ENCODE data around the gene OGFOD2. TPM values are rescaled to one million over a fixed set of nuclear protein-coding genes. Genes with fewer than 3 reads are reported as not detected.

OGFOD2 gene
- total RNA-seq, 1 experiment from 2014 or later, result 21.5 TPM

- intact Hi-C loops (cut with micrococcal nuclease; ENCODE audit: unreplicated experiment), result no loop called here
- H3K36me3 Mint-ChIP-seq (ENCODE audit: insufficient read depth, unreplicated experiment), result peaks cover 5% of the 10 kb centered on the region
- no peak overlapping the region for H3K4me3 Mint-ChIP-seq (ENCODE audit: low read depth, unreplicated experiment)
- H3K27ac Mint-ChIP-seq (ENCODE audit: unreplicated experiment), result no peak overlapping the region
- no peak for TF ChIP-seq CTCF (IDR thresholded peaks at IDR 0.05; ENCODE audit: unreplicated experiment)
- no peak for DNase-seq
- BruUV-seq (replicated peaks), result no TSS peak
- H3K27me3 Mint-ChIP-seq (ENCODE audit: unreplicated experiment), result no peaks in the 10 kb centered on the region
- H3K4me1 Mint-ChIP-seq (ENCODE audit: low read depth, unreplicated experiment), result peaks cover 26% of the 10 kb centered on the region
- CTCF ChIA-PET, result no interaction called here
- H3K9me3 Mint-ChIP-seq (ENCODE audit: low read depth, unreplicated experiment), result no peaks in the 10 kb centered on the region
Measured at GRCh38 chr12:122960193-122960569, 14.9 kb upstream of the OGFOD2 start.

- CTCF ChIA-PET, result interaction anchor here (0.6 kb wide), 1 partner anchor 83 kb away, joined by 5 read pairs; no protein-coding TSS in a partner anchor
- H3K4me1 Mint-ChIP-seq (ENCODE audit: low read depth, unreplicated experiment), result peaks cover 26% of the 10 kb centered on the region
- no peak overlapping the region for H3K4me3 Mint-ChIP-seq (ENCODE audit: low read depth, unreplicated experiment)
- no peak for DNase-seq
- no peaks in the 10 kb centered on the region for H3K27me3 Mint-ChIP-seq (ENCODE audit: unreplicated experiment)
- peaks cover 11% of the 10 kb centered on the region for H3K36me3 Mint-ChIP-seq (ENCODE audit: insufficient read depth, unreplicated experiment)
- intact Hi-C loops (cut with micrococcal nuclease; ENCODE audit: unreplicated experiment), result no loop called here
- no TSS peak for BruUV-seq (replicated peaks)
- TF ChIP-seq CTCF (IDR thresholded peaks at IDR 0.05; ENCODE audit: unreplicated experiment), result no peak
- no peaks in the 10 kb centered on the region for H3K9me3 Mint-ChIP-seq (ENCODE audit: low read depth, unreplicated experiment)
- H3K27ac Mint-ChIP-seq (ENCODE audit: unreplicated experiment), result no peak overlapping the region
Measured at GRCh38 chr12:122961531-122962329, 13.3 kb upstream of the OGFOD2 start.

- BruUV-seq (replicated peaks), result no TSS peak
- CTCF ChIA-PET, result interaction anchor here (1.6 kb wide), 1 partner anchor 11 kb away, joined by 4 read pairs; no protein-coding TSS in a partner anchor
- no peaks in the 10 kb centered on the region for H3K27me3 Mint-ChIP-seq (ENCODE audit: unreplicated experiment)
- no peak overlapping the region for H3K4me3 Mint-ChIP-seq (ENCODE audit: low read depth, unreplicated experiment)
- H3K4me1 Mint-ChIP-seq (ENCODE audit: low read depth, unreplicated experiment), result peaks cover 26% of the 10 kb centered on the region
- intact Hi-C loops (cut with micrococcal nuclease; ENCODE audit: unreplicated experiment), result no loop called here
- peaks cover 11% of the 10 kb centered on the region for H3K36me3 Mint-ChIP-seq (ENCODE audit: insufficient read depth, unreplicated experiment)
- no peak overlapping the region for H3K27ac Mint-ChIP-seq (ENCODE audit: unreplicated experiment)
- no peaks in the 10 kb centered on the region for H3K9me3 Mint-ChIP-seq (ENCODE audit: low read depth, unreplicated experiment)
- TF ChIP-seq CTCF (IDR thresholded peaks at IDR 0.05; ENCODE audit: unreplicated experiment), result no peak
- DNase-seq, result no peak
Measured at GRCh38 chr12:122963941-122964265, 11.1 kb upstream of the OGFOD2 start.

- no peak for TF ChIP-seq CTCF (IDR thresholded peaks at IDR 0.05; ENCODE audit: unreplicated experiment)
- Mint-ChIP-seq H3K9me3 (ENCODE audit: low read depth, unreplicated experiment) (no peaks in the 10 kb centered on the region), H3K4me1 (ENCODE audit: low read depth, unreplicated experiment) (peaks cover 26% of the 10 kb centered on the region), H3K36me3 (ENCODE audit: insufficient read depth, unreplicated experiment) (peaks cover 11% of the 10 kb centered on the region), H3K4me3 (ENCODE audit: low read depth, unreplicated experiment) (peak overlapping the region; percentile 69), H3K27ac (ENCODE audit: unreplicated experiment) (no peak overlapping the region), H3K27me3 (ENCODE audit: unreplicated experiment) (no peaks in the 10 kb centered on the region)
- no peak for DNase-seq
- CTCF ChIA-PET, result interaction anchor here (0.5 to 2.3 kb wide), 3 partner anchors 10 to 139 kb away, joined by 4 to 12 read pairs (median 6); partner anchors contain the start of gene OGFOD2
- intact Hi-C loops (cut with micrococcal nuclease; ENCODE audit: unreplicated experiment), result no loop called here
- BruUV-seq (replicated peaks), result no TSS peak
Measured at GRCh38 chr12:122964439-122965257, 10.4 kb upstream of the OGFOD2 start.

Data from Calu3 (cell line).